ENCODE data around the gene LEMD2.

DNA sequence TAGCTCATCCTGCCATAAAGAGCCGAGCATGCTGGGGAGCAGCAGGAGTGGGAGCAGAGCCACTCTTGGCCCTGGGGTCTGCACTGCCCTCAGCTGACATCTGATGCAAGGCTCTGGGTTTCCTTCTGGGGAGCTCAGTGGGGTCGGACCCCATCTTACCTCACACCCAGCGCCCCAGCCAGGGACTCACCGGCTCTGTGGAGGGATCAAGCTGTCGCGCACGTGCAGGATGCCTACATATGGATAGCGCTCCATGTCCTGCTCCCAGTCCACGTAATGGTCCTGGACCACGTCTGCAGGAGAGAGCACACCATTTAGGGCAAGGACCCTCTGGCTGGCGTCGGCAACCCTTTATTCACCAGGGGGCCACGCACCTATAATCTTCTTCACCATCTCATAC is 12.2 kb downstream of the LEMD2 start:
- TF ChIP-seq POLR2A (IDR thresholded peaks at IDR 0.05; ENCODE audit: low read length): no peak
- TF ChIP-seq, protein P1, sequence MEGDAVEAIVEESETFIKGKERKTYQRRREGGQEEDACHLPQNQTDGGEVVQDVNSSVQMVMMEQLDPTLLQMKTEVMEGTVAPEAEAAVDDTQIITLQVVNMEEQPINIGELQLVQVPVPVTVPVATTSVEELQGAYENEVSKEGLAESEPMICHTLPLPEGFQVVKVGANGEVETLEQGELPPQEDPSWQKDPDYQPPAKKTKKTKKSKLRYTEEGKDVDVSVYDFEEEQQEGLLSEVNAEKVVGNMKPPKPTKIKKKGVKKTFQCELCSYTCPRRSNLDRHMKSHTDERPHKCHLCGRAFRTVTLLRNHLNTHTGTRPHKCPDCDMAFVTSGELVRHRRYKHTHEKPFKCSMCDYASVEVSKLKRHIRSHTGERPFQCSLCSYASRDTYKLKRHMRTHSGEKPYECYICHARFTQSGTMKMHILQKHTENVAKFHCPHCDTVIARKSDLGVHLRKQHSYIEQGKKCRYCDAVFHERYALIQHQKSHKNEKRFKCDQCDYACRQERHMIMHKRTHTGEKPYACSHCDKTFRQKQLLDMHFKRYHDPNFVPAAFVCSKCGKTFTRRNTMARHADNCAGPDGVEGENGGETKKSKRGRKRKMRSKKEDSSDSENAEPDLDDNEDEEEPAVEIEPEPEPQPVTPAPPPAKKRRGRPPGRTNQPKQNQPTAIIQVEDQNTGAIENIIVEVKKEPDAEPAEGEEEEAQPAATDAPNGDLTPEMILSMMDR (IDR thresholded peaks at IDR 0.05): no peak
- TF ChIP-seq, protein P2, sequence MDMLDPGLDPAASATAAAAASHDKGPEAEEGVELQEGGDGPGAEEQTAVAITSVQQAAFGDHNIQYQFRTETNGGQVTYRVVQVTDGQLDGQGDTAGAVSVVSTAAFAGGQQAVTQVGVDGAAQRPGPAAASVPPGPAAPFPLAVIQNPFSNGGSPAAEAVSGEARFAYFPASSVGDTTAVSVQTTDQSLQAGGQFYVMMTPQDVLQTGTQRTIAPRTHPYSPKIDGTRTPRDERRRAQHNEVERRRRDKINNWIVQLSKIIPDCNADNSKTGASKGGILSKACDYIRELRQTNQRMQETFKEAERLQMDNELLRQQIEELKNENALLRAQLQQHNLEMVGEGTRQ (IDR thresholded peaks at IDR 0.05): no peak
- TF ChIP-seq, protein P3, sequence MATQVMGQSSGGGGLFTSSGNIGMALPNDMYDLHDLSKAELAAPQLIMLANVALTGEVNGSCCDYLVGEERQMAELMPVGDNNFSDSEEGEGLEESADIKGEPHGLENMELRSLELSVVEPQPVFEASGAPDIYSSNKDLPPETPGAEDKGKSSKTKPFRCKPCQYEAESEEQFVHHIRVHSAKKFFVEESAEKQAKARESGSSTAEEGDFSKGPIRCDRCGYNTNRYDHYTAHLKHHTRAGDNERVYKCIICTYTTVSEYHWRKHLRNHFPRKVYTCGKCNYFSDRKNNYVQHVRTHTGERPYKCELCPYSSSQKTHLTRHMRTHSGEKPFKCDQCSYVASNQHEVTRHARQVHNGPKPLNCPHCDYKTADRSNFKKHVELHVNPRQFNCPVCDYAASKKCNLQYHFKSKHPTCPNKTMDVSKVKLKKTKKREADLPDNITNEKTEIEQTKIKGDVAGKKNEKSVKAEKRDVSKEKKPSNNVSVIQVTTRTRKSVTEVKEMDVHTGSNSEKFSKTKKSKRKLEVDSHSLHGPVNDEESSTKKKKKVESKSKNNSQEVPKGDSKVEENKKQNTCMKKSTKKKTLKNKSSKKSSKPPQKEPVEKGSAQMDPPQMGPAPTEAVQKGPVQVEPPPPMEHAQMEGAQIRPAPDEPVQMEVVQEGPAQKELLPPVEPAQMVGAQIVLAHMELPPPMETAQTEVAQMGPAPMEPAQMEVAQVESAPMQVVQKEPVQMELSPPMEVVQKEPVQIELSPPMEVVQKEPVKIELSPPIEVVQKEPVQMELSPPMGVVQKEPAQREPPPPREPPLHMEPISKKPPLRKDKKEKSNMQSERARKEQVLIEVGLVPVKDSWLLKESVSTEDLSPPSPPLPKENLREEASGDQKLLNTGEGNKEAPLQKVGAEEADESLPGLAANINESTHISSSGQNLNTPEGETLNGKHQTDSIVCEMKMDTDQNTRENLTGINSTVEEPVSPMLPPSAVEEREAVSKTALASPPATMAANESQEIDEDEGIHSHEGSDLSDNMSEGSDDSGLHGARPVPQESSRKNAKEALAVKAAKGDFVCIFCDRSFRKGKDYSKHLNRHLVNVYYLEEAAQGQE (IDR thresholded peaks at IDR 0.05): no peak
- no peak for TF ChIP-seq SMC3 (IDR thresholded peaks at IDR 0.05)
- no peak for TF ChIP-seq HOXB5 (CRISPR knock-in tag; IDR thresholded peaks at IDR 0.05)
- no peak for TF ChIP-seq FOSL2 (IDR thresholded peaks at IDR 0.05)
- no peak for TF ChIP-seq FOSL2 (CRISPR knock-in tag; IDR thresholded peaks at IDR 0.05)
- TF ChIP-seq CBX8 (IDR thresholded peaks at IDR 0.05): no peak
- TF ChIP-seq, protein P4, sequence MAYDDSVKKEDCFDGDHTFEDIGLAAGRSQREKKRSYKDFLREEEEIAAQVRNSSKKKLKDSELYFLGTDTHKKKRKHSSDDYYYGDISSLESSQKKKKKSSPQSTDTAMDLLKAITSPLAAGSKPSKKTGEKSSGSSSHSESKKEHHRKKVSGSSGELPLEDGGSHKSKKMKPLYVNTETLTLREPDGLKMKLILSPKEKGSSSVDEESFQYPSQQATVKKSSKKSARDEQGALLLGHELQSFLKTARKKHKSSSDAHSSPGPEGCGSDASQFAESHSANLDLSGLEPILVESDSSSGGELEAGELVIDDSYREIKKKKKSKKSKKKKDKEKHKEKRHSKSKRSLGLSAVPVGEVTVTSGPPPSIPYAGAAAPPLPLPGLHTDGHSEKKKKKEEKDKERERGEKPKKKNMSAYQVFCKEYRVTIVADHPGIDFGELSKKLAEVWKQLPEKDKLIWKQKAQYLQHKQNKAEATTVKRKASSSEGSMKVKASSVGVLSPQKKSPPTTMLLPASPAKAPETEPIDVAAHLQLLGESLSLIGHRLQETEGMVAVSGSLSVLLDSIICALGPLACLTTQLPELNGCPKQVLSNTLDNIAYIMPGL (CRISPR knock-in tag; IDR thresholded peaks at IDR 0.05; ENCODE audit: borderline replicate concordance): no peak
- TF ChIP-seq PHF8 (IDR thresholded peaks at IDR 0.05; ENCODE audit: borderline replicate concordance, low read depth): no peak
- no peak for TF ChIP-seq FOXS1 (CRISPR knock-in tag; IDR thresholded peaks at IDR 0.05)
- TF ChIP-seq POLR2AphosphoS2 (conservative IDR thresholded peaks at IDR 0.05; ENCODE audit: low read length): no peak
- TF ChIP-seq JUN (IDR thresholded peaks at IDR 0.05): no peak

All from A549 (cell line).